ENCODE measurements around the gene OR10AG1. TPM values are rescaled to one million over a fixed set of nuclear protein-coding genes. Genes with fewer than 3 reads are reported as not detected.

Gene OR10AG1
- not detected in 2 replicates for total RNA-seq

GRCh38 chr11:55969845-55970244 is at the start of gene OR10AG1:
OR10AG1 (minus strand) TSS chr11:55969945; CDS start chr11:55969907, 38 bp downstream.

DNA sequence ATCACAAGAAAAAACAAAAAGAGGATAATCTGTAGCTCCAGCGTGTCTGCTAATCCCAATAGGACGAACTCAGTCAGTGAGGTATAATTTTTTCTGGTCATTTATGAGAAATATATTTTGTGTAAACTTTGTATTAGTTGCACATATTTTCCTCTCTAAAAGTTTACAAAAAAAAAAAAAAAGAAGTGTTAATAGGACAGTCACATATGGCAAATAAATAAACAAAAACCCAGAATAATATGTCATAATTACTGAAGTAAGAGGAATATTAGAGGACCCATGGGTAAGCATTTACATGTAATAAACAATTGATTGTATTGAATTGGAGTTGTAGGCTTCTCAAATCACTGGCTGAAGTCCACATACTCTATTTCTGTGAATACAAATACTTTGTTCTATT is 24.8 kb upstream of the OR10AG1 start, which contains the start of gene OR5F1:
Gene OR5F1 (minus strand): TSS at position 101 of the 400 bp plus-strand sequence. CDS start 0 bp downstream, at position 101.

DNA sequence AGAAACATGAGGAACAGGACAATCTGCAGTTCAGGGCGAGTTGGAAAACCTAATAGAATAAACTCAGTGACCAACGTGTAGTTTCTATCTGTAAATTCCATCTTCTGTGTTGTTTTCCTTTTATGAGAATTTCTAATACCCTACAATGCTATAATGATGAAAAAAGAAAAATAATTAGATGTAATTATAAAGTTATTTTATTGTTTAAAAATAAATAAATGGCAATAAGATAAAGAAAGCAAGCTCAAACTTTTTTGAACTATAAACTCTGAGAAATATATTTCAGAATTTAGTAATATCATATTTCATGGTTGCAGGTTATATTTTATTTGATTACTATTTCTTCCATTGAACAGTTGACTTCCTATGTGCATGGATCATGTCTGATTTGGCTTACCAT is 33.4 kb downstream of the OR10AG1 start, which contains the start of gene OR5I1:
Gene OR5I1 (minus strand): TSS at position 101 of the 400 bp plus-strand sequence. CDS start 0 bp downstream, at position 101.

Other genes with a start within 250 kb of the OR10AG1 start
- gene OR5D13, start 196.5 kb downstream of the OR10AG1 start, total RNA-seq, result not detected in 2 replicates
- gene OR5D14, start 174.4 kb downstream of the OR10AG1 start, total RNA-seq, result not detected in 2 replicates
- not detected in 2 replicates for gene OR5L1, start 158.6 kb downstream of the OR10AG1 start, total RNA-seq
- not detected in 2 replicates for gene OR5D18, start 150.3 kb downstream of the OR10AG1 start, total RNA-seq
- gene OR5L2, start 142.7 kb downstream of the OR10AG1 start, total RNA-seq, result not detected in 2 replicates
- gene OR5D16, start 131.2 kb downstream of the OR10AG1 start, total RNA-seq, result not detected in 2 replicates
- not detected in 2 replicates for gene TRIM51, start 86.6 kb downstream of the OR10AG1 start, total RNA-seq
- gene OR5W2, start 55.4 kb downstream of the OR10AG1 start, total RNA-seq, result not detected in 2 replicates
- gene OR5I1, start 33.5 kb downstream of the OR10AG1 start, total RNA-seq, result not detected in 2 replicates
- gene OR5F1, start 24.7 kb upstream of the OR10AG1 start, total RNA-seq, result not detected in 2 replicates
- not detected in 2 replicates for gene OR5AS1, start 57.7 kb upstream of the OR10AG1 start, total RNA-seq
- not detected in 2 replicates for gene OR8I2, start 123.4 kb upstream of the OR10AG1 start, total RNA-seq
- not detected in 2 replicates for gene OR8H2, start 133.7 kb upstream of the OR10AG1 start, total RNA-seq
- not detected in 2 replicates for gene OR8H3, start 152.4 kb upstream of the OR10AG1 start, total RNA-seq
- gene OR8J3, start 170.3 kb upstream of the OR10AG1 start, total RNA-seq, result not detected in 2 replicates
- gene OR8K5, start 190.4 kb upstream of the OR10AG1 start, total RNA-seq, result not detected in 2 replicates
- not detected in 2 replicates for gene OR5J2, start 206.7 kb upstream of the OR10AG1 start, total RNA-seq